HepG2 (cell line): ENCODE results near the gene ZNF615. TPM values are rescaled to one million over a fixed set of nuclear protein-coding genes. Genes with fewer than 3 reads are reported as not detected.
A peak's percentile ranks its signal among the peaks of the same experiment; 100 is the strongest.

Source experiments
- ATF4 ChIP-seq, 2 experiments: fragments of 450-650 bp in 1 of 2; sonication (generic) in 1 of 2; formaldehyde crosslinking; IDR thresholded peaks; 2 replicates each; pipeline versions ENCODE4 v1.5.0 to v1.8.0; 2020 to 2022; ENCODE audit warnings: mild to moderate bottlenecking in 1 of 2, missing genetic modification reagents in 1 of 2
- BRD4 ChIP-seq: sonication (generic); formaldehyde crosslinking; IDR thresholded peaks from 2 replicates; pipeline ENCODE4 v1.4.0; 2020; ENCODE audit warnings: missing genetic modification reagents
- CEBPB ChIP-seq: IDR thresholded peaks from 2 replicates; pipeline ENCODE4 v1.6.1; 2011; ENCODE audit warnings: low read depth, low read length, improper control_type of control experiment, borderline replicate concordance
- CSRNP2 ChIP-seq: sonication (generic); formaldehyde crosslinking; conservative IDR thresholded peaks from 2 replicates; pipeline ENCODE4 v1.8.0; 2022; ENCODE audit warnings: low read depth, missing genetic modification reagents
- ETV6 ChIP-seq: sonication (generic); formaldehyde crosslinking; conservative IDR thresholded peaks from 2 replicates; pipeline ENCODE4 v1.4.0; 2020; ENCODE audit warnings: missing genetic modification reagents
- KLF9 ChIP-seq: IDR thresholded peaks from 2 replicates; pipeline ENCODE4 v1.6.1; 2016; ENCODE audit warnings: low read depth
- MED1 ChIP-seq: sonication (generic); formaldehyde crosslinking; IDR thresholded peaks from 2 replicates; pipeline ENCODE4 v1.4.0; 2020; ENCODE audit warnings: missing genetic modification reagents
- MED13 ChIP-seq: sonication (generic); formaldehyde crosslinking; IDR thresholded peaks from 2 replicates; pipeline ENCODE4 v1.5.0; 2020; ENCODE audit warnings: missing genetic modification reagents
- MIXL1 ChIP-seq: IDR thresholded peaks from 2 replicates; pipeline ENCODE4 v1.6.1; 2016
- MLLT10 ChIP-seq: sonication (generic); formaldehyde crosslinking; IDR thresholded peaks from 2 replicates; pipeline ENCODE4 v1.4.0; 2020; ENCODE audit warnings: missing genetic modification reagents
- RERE ChIP-seq: IDR thresholded peaks from 2 replicates; pipeline ENCODE4 v1.6.1; 2016; ENCODE audit warnings: low read depth, missing genetic modification reagents, missing compliant biosample characterization
- RFX1 ChIP-seq: fragments of 450-650 bp; IDR thresholded peaks from 2 replicates; pipeline ENCODE4 v1.6.1; 2017
- RFXANK ChIP-seq: IDR thresholded peaks from 2 replicates; pipeline ENCODE4 v1.6.1; 2016
- RFXAP ChIP-seq: sonication (generic); formaldehyde crosslinking; IDR thresholded peaks from 2 replicates; pipeline ENCODE4 v1.4.0; 2020; ENCODE audit warnings: missing genetic modification reagents, borderline replicate concordance
- TAF15 ChIP-seq: fragments of 200-400 bp; formaldehyde crosslinking; IDR thresholded peaks from one replicate; pipeline ENCODE4 v1.6.1; 2018; ENCODE audit warnings: mild to moderate bottlenecking, low read depth, low read length; ENCODE audit not compliant: poor library complexity, severe bottlenecking
- TEAD2 ChIP-seq: sonication (generic); formaldehyde crosslinking; IDR thresholded peaks from 2 replicates; pipeline ENCODE4 v1.9.0; 2021; ENCODE audit warnings: missing genetic modification reagents
- ZEB1 ChIP-seq: IDR thresholded peaks from 2 replicates; pipeline ENCODE4 v1.6.1; 2012; ENCODE audit warnings: mild to moderate bottlenecking, low read depth, inconsistent platforms; ENCODE audit not compliant: insufficient replicate concordance
- ZNF451 ChIP-seq: sonication (generic); formaldehyde crosslinking; IDR thresholded peaks from 2 replicates; pipeline ENCODE4 v1.5.0; 2020; ENCODE audit warnings: mild to moderate bottlenecking, missing genetic modification reagents
- ZNF629 ChIP-seq: sonication (generic); formaldehyde crosslinking; conservative IDR thresholded peaks from 2 replicates; pipeline ENCODE4 v1.5.0; 2020; ENCODE audit warnings: missing genetic modification reagents
- ZNF75D ChIP-seq: sonication (generic); formaldehyde crosslinking; IDR thresholded peaks from 2 replicates; pipeline ENCODE4 v1.8.1; 2023; ENCODE audit warnings: missing genetic modification reagents, mild to moderate bottlenecking, borderline replicate concordance
- ZXDC ChIP-seq: sonication (generic); formaldehyde crosslinking; IDR thresholded peaks from 2 replicates; pipeline ENCODE4 v1.5.0; 2020; ENCODE audit warnings: mild to moderate bottlenecking, missing genetic modification reagents
- polyA plus RNA-seq, 8 experiments: library from polyadenylated mRNA; depleted of rRNA in 3 of 8; stranded (reverse) in 7 of 8; unstranded in 1 of 8; fragments of >200 nt; fragmentation: Illumina TruSeq in 4 of 8; extraction: Trizol in 4 of 8; gene quantifications; 2 replicates each; pipeline versions ENCODE4 v1.2.1 to v1.2.3, GENCODE V29; 2011 to 2016; ENCODE audit warnings: low read depth in 4 of 8, missing spikeins in 1 of 8, mixed read lengths in 1 of 8; ENCODE audit not compliant: insufficient read depth in 1 of 8
- total RNA-seq, 5 experiments: library from RNA; depleted of rRNA; stranded (reverse); fragments of >200 nt; fragmentation: Illumina TruSeq; extraction: Trizol; gene quantifications; 2 replicates each; pipeline ENCODE4 v1.2.3, GENCODE V29; 2016; ENCODE audit warnings: low read depth in 1 of 5

The ZNF615 gene
- total and polyA plus RNA-seq, 2 of the 13 experiments (the other 11 are each of a cell fraction or from before 2014, with no cell fraction given): 5.2 to 7.8 TPM

GRCh38 chr19:52028027-52028779, 20.2 kb upstream of the ZNF615 start, which contains the start of gene ZNF614 (continued):
- TF ChIP-seq RERE (CRISPR knock-in tag) (no peak), MED13 (CRISPR knock-in tag) (no peak), TAF15 (no peak), KLF9 (CRISPR knock-in tag) (no peak; the same call in 1 of the 2 replicates), MLLT10 (CRISPR knock-in tag) (no peak), CEBPB (no peak), MIXL1 (peak; percentile 65; the same call in 1 of the 2 replicates), ZXDC (CRISPR knock-in tag) (no peak), TEAD2 (CRISPR knock-in tag) (no peak), CSRNP2 (CRISPR knock-in tag) (no peak), BRD4 (CRISPR knock-in tag) (peak; percentile 96), RFXAP (CRISPR knock-in tag) (no peak), RFX1 (no peak), ATF4 (CRISPR knock-in tag; IDR thresholded peaks at IDR 0.05) (peak in 1 of 2 experiments; percentile 70; a peak in 2 of 4 replicates), ZNF75D (CRISPR knock-in tag) (no peak), RFXANK (CRISPR knock-in tag) (no peak), ZNF451 (CRISPR knock-in tag) (peak; percentile 82), ETV6 (CRISPR knock-in tag) (0 out of 2 replicates have a peak, but pooled peaks have one; percentile 37), MED1 (CRISPR knock-in tag) (peak; percentile 60; the same call in 1 of the 2 replicates), ZNF629 (CRISPR knock-in tag) (no peak), ZEB1 (peak; percentile 63)
